PC-3 (cell line): Measurements from ENCODE around the gene CALR3. TPM values are rescaled to one million over a fixed set of nuclear protein-coding genes. Genes with fewer than 3 reads are reported as not detected.
"Not testable (repeated sequence)": the region's sequence is repeated elsewhere in the genome, so short reads cannot be mapped to it uniquely, and the experiment has no call there.

Experiments
- ATAC-seq: fragments of 200-7000 bp; cut with Tn5 transposase; 2 replicates; pipeline ENCODE4 v1.9.1; 2020; ENCODE audit warnings: mild to moderate bottlenecking, moderate library complexity
- BruUV-seq: library from RNA; stranded (reverse); fragments of 400-500 nt; replicated peaks from 2 replicates; lab custom pipeline; 2021; lab: Mats Ljungman, UMichigan
- CTCF ChIA-PET: fragments of 300-600 bp; sonication (Branson Sonifier 250); formaldehyde crosslinking; loops from one replicate; lab custom pipeline; 2022; ENCODE audit warnings: antibody characterized with exemption; lab: Charles Lee
- POLR2A ChIA-PET: fragments of 300-600 bp; sonication (Branson Sonifier 250); formaldehyde crosslinking; loops from one replicate; lab custom pipeline; 2022; ENCODE audit warnings: antibody characterized with exemption; ENCODE audit not compliant: unreplicated experiment; lab: Charles Lee
- DNase-seq: peaks from one replicate; pipeline ENCODE4 v3.0.0-alpha.2; 2015
- H2AFZ ChIP-seq: fragments of 300-600 bp; sonication (generic); 2 replicates; pipeline ENCODE4 v1.6.0; 2016; ENCODE audit warnings: antibody characterized with exemption, low read length
- H3F3A ChIP-seq: fragments of 300-600 bp; sonication (generic); one replicate; pipeline ENCODE4 v1.6.0; 2017; ENCODE audit warnings: antibody characterized with exemption, low read length, control low read depth, mild to moderate bottlenecking; ENCODE audit not compliant: unreplicated experiment
- H3K27ac ChIP-seq: fragments of 300-600 bp; sonication (generic); 2 replicates; pipeline ENCODE4 v1.5.1; 2016; ENCODE audit warnings: mild to moderate bottlenecking, low read length
- H3K27me3 ChIP-seq: fragments of 300-600 bp; sonication (generic); 2 replicates; pipeline ENCODE4 v1.6.1; 2016; ENCODE audit warnings: low read length, mixed read lengths
- H3K36me3 ChIP-seq: fragments of 300-600 bp; sonication (generic); 2 replicates; pipeline ENCODE4 v1.6.1; 2016; ENCODE audit warnings: low read depth, mixed run types, low read length, mixed read lengths
- H3K4me1 ChIP-seq: fragments of 300-600 bp; sonication (generic); 2 replicates; pipeline ENCODE4 v1.5.1; 2016; ENCODE audit warnings: low read length; ENCODE audit not compliant: insufficient read depth
- H3K4me2 ChIP-seq: fragments of 300-600 bp; sonication (generic); 2 replicates; pipeline ENCODE4 v1.6.0; 2016; ENCODE audit warnings: low read length
- H3K4me3 ChIP-seq: fragments of 300-600 bp; sonication (generic); 2 replicates; pipeline ENCODE4 v1.5.1; 2016; ENCODE audit warnings: mild to moderate bottlenecking, low read length, mixed read lengths
- H3K79me2 ChIP-seq: fragments of 300-600 bp; sonication (generic); 2 replicates; pipeline ENCODE4 v1.6.1; 2017; ENCODE audit warnings: low read length, mixed read lengths
- H3K9ac ChIP-seq: fragments of 300-600 bp; sonication (generic); 2 replicates; pipeline ENCODE4 v1.6.0; 2016; ENCODE audit warnings: mild to moderate bottlenecking, low read length
- H3K9me2 ChIP-seq: fragments of 300-600 bp; sonication (generic); replicated peaks from 2 replicates; pipeline ENCODE4 v1.6.1; 2016; ENCODE audit warnings: mixed run types, low read length, mixed read lengths
- H3K9me3 ChIP-seq: fragments of 300-600 bp; sonication (generic); 2 replicates; pipeline ENCODE4 v1.6.1; 2016; ENCODE audit warnings: low read length, mixed read lengths
- H4K20me1 ChIP-seq: fragments of 300-600 bp; sonication (generic); 2 replicates; pipeline ENCODE4 v1.6.1; 2016; ENCODE audit warnings: low read length, mixed read lengths
- CTCF ChIP-seq: fragments of 300-600 bp; sonication (generic); conservative IDR thresholded peaks from 2 replicates; pipeline ENCODE4 v1.5.1; 2017; ENCODE audit warnings: antibody characterized with exemption, low read depth, mild to moderate bottlenecking, low read length
- EZH2 ChIP-seq: fragments of 300-600 bp; sonication (generic); IDR thresholded peaks from one replicate; pipeline ENCODE4 v1.6.1; 2017; ENCODE audit warnings: antibody characterized with exemption, mild to moderate bottlenecking, low read length; ENCODE audit not compliant: unreplicated experiment
- EZH2phosphoT487 ChIP-seq: fragments of 300-600 bp; sonication (generic); IDR thresholded peaks from 2 replicates; pipeline ENCODE4 v1.6.1; 2018; ENCODE audit warnings: mild to moderate bottlenecking, antibody characterized with exemption, low read length, borderline replicate concordance
- intact Hi-C: fragments of 100-400 bp; cut with micrococcal nuclease; formaldehyde crosslinking; loops from 2 replicates; pipeline ENCODE4 v1.9.0; 2023
- total RNA-seq: library from RNA; depleted of rRNA; stranded (reverse); fragments of >200 nt; gene quantifications from 2 replicates; pipeline ENCODE4 v1.2.3, GENCODE V29; 2014

The CALR3 gene
- total RNA-seq, 1 experiment from 2014 or later: 0.47 TPM

- TSS peak; percentile 63 for BruUV-seq
- POLR2A ChIA-PET: interaction anchor here (0.5 kb wide), 1 partner anchor 73 kb away, joined by 3 read pairs; no protein-coding TSS in a partner anchor
- intact Hi-C loops: no loop called here
Measured at GRCh38 chr19:16496613-16496983, 631 bp upstream of the CALR3 start.

GRCh38 chr19:16486476-16486875 is 9.5 kb downstream of the CALR3 start:
- H3K36me3 ChIP-seq, H3K4me2 ChIP-seq, POLR2A ChIA-PET, DNase-seq, intact Hi-C loops, H4K20me1 ChIP-seq, H3K4me3 ChIP-seq, H3F3A ChIP-seq, ATAC-seq, CTCF ChIA-PET, H3K9ac ChIP-seq, H3K4me1 ChIP-seq, H3K27ac ChIP-seq, H3K27me3 ChIP-seq, H2AFZ ChIP-seq, H3K9me3 ChIP-seq, H3K79me2 ChIP-seq, BruUV-seq, H3K9me2 ChIP-seq: not testable (repeated sequence)

More at GRCh38 chr19:16496613-16496983, 631 bp upstream of the CALR3 start:
- peak; percentile 53 for DNase-seq
- TF ChIP-seq CTCF (no peak), EZH2 (no peak), EZH2phosphoT487 (no peak)
- Histone ChIP-seq H4K20me1 (no peaks in the 10 kb centered on the region), H3K27ac (0 out of 2 replicates have a peak overlapping the region, but pooled peaks have one; percentile 7), H2AFZ (peak overlapping the region; percentile 96), H3K9me3 (no peaks in the 10 kb centered on the region), H3K9ac (peak overlapping the region; percentile 69), H3K9me2 (no peaks in the 10 kb centered on the region), H3K4me1 (peaks cover 18% of the 10 kb centered on the region), H3F3A (no peaks in the 10 kb centered on the region), H3K79me2 (peaks cover 20% of the 10 kb centered on the region), H3K27me3 (no peaks in the 10 kb centered on the region), H3K4me2 (peak overlapping the region; percentile 91), H3K36me3 (0 out of 2 replicates have a peak, but pooled peaks cover 5% of the 10 kb centered on the region), H3K4me3 (peak overlapping the region; percentile 84)
- CTCF ChIA-PET: no interaction called here
- ATAC-seq: peak; percentile 4; the same call in 1 of the 2 replicates

- no peak overlapping the region for H3K9ac ChIP-seq
- H4K20me1 ChIP-seq: no peaks in the 10 kb centered on the region
- H3K79me2 ChIP-seq: no peaks in the 10 kb centered on the region
- no peaks in the 10 kb centered on the region for H3K27me3 ChIP-seq
- no peaks in the 10 kb centered on the region for H3F3A ChIP-seq
- TF ChIP-seq CTCF (no peak), EZH2 (no peak), EZH2phosphoT487 (no peak)
- ChIA-PET POLR2A (no interaction called here), CTCF (no interaction called here)
- H3K27ac ChIP-seq: no peak overlapping the region
- DNase-seq (no peak), ATAC-seq (no peak)
- intact Hi-C loops: no loop called here
- H3K9me2 ChIP-seq: no peaks in the 10 kb centered on the region
- H3K36me3 ChIP-seq: no peaks in the 10 kb centered on the region
- no TSS peak for BruUV-seq
- no peak overlapping the region for H3K4me2 ChIP-seq
- H3K4me1 ChIP-seq: no peaks in the 10 kb centered on the region
- no peaks in the 10 kb centered on the region for H3K9me3 ChIP-seq
- H3K4me3 ChIP-seq: no peak overlapping the region
- H2AFZ ChIP-seq: no peak overlapping the region
Measured at GRCh38 chr19:16482745-16483144, 13.2 kb downstream of the CALR3 start.
